ENCODE measurements around the gene NEIL1. TPM values are rescaled to one million over a fixed set of nuclear protein-coding genes. Genes with fewer than 3 reads are reported as not detected.

The NEIL1 gene
- total RNA-seq, 2 experiments from 2014 or later: 1.0 to 1.9 TPM

DNA sequence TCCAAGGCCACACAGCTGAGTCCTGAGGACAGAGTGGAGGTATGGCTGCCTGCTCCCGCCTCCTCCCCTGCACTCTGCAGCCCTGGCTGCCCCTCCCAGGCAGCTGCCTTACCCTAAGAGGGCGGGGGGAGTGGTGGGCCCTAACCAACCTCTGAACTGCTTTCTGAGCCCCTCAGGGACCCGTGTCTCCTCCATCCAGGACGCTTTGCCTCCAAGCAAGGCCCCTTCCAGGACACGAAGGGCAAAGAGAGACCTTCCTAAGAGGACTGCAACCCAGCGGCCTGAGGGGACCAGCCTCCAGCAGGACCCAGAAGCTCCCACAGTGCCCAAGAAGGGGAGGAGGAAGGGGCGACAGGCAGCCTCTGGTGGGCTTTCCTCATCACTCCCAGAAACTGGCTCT, 7.6 kb downstream of the NEIL1 start:
- CTCF ChIA-PET: interaction anchor here (1.1 kb wide), 2 partner anchors 13 to 17 kb away, joined by 3 read pairs; no protein-coding TSS in a partner anchor
- Mint-ChIP-seq H3K9me3 (ENCODE audit: low read depth) (peaks cover 6% of the 10 kb centered on the region), H3K4me1 (peaks cover 18% of the 10 kb centered on the region), H3K4me3 (no peak overlapping the region), H3K27me3 (peaks cover 4% of the 10 kb centered on the region), H3K36me3 (peaks cover 34% of the 10 kb centered on the region), H3K27ac (no peak overlapping the region)
- ATAC-seq (no peak), DNase-seq (no peak)

DNA sequence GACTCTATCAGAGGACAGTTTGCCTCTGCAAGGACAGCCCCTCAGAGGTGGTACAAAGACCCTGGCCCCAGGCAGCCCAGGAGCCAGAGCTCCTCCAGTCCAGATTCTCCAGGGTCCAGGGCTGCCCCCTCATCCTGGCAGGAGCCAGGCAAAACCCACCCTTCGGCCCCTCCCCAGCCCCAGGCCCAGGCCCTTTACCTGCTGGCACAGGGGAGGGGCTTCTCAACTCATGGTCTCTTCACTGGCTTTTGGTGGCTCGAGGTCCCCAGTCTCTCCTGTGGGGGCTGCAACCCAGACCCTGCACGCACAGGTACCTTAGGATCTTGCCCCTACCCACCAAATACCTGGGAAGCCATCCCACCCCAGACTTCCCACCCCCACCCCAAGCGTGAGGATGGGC, 8.5 kb downstream of the NEIL1 start:
- no peaks in the 10 kb centered on the region for H3K27me3 Mint-ChIP-seq
- ATAC-seq (no peak), DNase-seq (no peak)
- H3K9me3 Mint-ChIP-seq (ENCODE audit: low read depth): peaks cover 1% of the 10 kb centered on the region
- no peak overlapping the region for H3K4me3 Mint-ChIP-seq
- peaks cover 26% of the 10 kb centered on the region for H3K36me3 Mint-ChIP-seq
- no peak overlapping the region for H3K27ac Mint-ChIP-seq
- H3K4me1 Mint-ChIP-seq: peaks cover 9% of the 10 kb centered on the region
- CTCF ChIA-PET: no interaction called here

GRCh38 chr15:75356006-75356405, 9.2 kb downstream of the NEIL1 start:
- CTCF ChIA-PET: no interaction called here
- no peaks in the 10 kb centered on the region for H3K27me3 Mint-ChIP-seq
- DNase-seq: no peak
- ATAC-seq: no peak
- peaks cover 19% of the 10 kb centered on the region for H3K36me3 Mint-ChIP-seq
- H3K27ac Mint-ChIP-seq: no peak overlapping the region
- peaks cover 2% of the 10 kb centered on the region for H3K4me1 Mint-ChIP-seq
- no peak overlapping the region for H3K4me3 Mint-ChIP-seq
- H3K9me3 Mint-ChIP-seq (ENCODE audit: low read depth): no peaks in the 10 kb centered on the region

DNA sequence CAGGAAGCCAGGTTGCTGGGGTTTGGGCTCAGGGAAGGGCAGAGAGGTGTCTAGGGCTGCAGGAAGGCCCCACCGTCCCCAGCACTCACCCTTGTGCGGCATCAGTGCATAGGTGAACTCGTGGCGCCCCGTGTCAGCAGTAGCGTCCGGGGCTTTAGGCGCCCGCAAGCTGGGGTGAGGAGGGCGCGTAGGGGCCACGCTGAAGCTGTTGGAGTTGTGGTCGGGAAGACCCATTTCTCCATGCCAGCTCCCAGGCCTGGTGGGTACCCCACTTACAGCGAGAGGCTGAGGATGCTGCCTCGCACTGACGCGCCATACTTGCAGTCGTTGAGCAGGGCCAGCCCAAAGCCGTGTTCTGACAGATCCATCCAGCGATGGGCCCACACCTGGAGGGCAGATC, 9.7 kb downstream of the NEIL1 start:
- no peak overlapping the region for H3K4me3 Mint-ChIP-seq

DNA sequence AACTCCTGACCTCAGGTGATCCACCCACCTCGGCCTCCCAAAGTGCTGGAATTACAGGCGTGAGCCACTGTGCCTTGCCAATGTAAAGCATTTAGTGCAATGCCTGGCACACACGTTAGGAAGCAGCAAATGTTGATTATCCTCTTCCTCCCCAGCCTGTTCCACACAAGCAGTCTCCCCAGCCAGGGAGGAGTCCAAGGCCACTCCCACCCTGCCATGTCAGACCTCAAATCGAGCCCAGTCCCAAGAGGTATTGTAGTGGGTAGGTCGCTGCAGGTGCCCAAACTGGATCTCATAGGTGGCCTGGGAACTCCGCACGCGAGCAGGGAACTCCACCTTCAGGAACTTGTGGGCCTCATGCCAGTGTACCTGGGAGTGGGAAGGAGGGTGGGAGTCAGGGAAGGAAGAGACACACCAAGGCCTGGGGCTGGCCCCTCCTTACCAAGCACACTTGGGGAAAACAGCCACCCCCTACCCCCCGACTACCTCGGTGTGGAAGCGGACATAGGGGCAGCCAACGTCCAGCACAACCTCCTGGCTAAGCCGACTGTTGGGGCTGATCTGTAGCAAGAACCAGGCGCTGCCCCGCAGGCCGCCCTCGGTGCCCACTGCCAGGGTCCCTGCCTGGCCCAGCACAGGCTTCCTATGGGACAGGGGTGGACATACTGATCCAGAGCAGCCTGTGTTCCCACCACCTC, 11.3 kb downstream of the NEIL1 start:
- CTCF ChIA-PET: no interaction called here
- no peak for ATAC-seq
- H3K27ac Mint-ChIP-seq: no peak overlapping the region

More for the DNA sequence above, 9.7 kb downstream of the NEIL1 start:
- H3K9me3 Mint-ChIP-seq (ENCODE audit: low read depth): no peaks in the 10 kb centered on the region
- no peak overlapping the region for H3K27ac Mint-ChIP-seq
- ATAC-seq: no peak
- no peaks in the 10 kb centered on the region for H3K4me1 Mint-ChIP-seq
- CTCF ChIA-PET: no interaction called here
- DNase-seq: no peak
- H3K36me3 Mint-ChIP-seq: peaks cover 16% of the 10 kb centered on the region
- H3K27me3 Mint-ChIP-seq: no peaks in the 10 kb centered on the region

GRCh38 chr15:75358771-75359536, 12.1 kb downstream of the NEIL1 start:
- CTCF ChIA-PET: no interaction called here

More for the DNA sequence above, 11.3 kb downstream of the NEIL1 start:
- Mint-ChIP-seq H3K4me3 (no peak overlapping the region), H3K36me3 (peaks cover 4% of the 10 kb centered on the region), H3K4me1 (no peaks in the 10 kb centered on the region), H3K27me3 (no peaks in the 10 kb centered on the region), H3K9me3 (ENCODE audit: low read depth) (no peaks in the 10 kb centered on the region)
- DNase-seq: no peak

GRCh38 chr15:75359537-75360250, 12.9 kb downstream of the NEIL1 start:
- peaks cover 2% of the 10 kb centered on the region for H3K36me3 Mint-ChIP-seq
- H3K27ac Mint-ChIP-seq: no peak overlapping the region
- H3K27me3 Mint-ChIP-seq: no peaks in the 10 kb centered on the region
- ATAC-seq (no peak), DNase-seq (no peak)
- no peak overlapping the region for H3K4me3 Mint-ChIP-seq
- no peaks in the 10 kb centered on the region for H3K4me1 Mint-ChIP-seq
- CTCF ChIA-PET: no interaction called here
- H3K9me3 Mint-ChIP-seq (ENCODE audit: low read depth): no peaks in the 10 kb centered on the region

More at GRCh38 chr15:75358771-75359536, 12.1 kb downstream of the NEIL1 start:
- ATAC-seq (no peak), DNase-seq (no peak)
- Mint-ChIP-seq H3K27me3 (no peaks in the 10 kb centered on the region), H3K4me3 (no peak overlapping the region), H3K27ac (no peak overlapping the region), H3K9me3 (ENCODE audit: low read depth) (no peaks in the 10 kb centered on the region), H3K4me1 (no peaks in the 10 kb centered on the region), H3K36me3 (peaks cover 2% of the 10 kb centered on the region)

DNA sequence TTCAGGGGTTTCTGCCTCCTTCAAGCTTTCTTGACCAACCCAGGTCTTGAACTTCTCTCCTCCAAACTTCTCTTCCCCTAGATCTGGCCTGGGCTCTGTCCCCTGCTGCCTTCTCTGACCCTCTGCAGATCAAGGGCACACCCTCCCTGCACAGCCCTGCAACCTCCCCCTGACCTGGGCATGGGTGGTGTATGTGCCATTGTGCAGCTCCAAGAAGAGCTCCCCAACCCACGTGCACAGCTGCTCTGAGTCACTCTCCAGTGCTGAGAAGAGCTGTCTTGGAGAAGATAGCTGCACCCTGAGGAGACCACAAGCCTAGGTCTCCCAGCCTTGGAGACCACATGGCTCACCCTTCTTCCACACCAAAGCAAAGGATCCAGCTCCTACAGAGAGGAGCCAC, 13.6 kb downstream of the NEIL1 start:
- no peaks in the 10 kb centered on the region for H3K27me3 Mint-ChIP-seq
- no peak overlapping the region for H3K4me3 Mint-ChIP-seq
- H3K4me1 Mint-ChIP-seq: no peaks in the 10 kb centered on the region
- H3K27ac Mint-ChIP-seq: peak overlapping the region; percentile 5
- DNase-seq: no peak
- peaks cover 2% of the 10 kb centered on the region for H3K36me3 Mint-ChIP-seq
- CTCF ChIA-PET: no interaction called here
- ATAC-seq: no peak
- no peaks in the 10 kb centered on the region for H3K9me3 Mint-ChIP-seq (ENCODE audit: low read depth)

DNA sequence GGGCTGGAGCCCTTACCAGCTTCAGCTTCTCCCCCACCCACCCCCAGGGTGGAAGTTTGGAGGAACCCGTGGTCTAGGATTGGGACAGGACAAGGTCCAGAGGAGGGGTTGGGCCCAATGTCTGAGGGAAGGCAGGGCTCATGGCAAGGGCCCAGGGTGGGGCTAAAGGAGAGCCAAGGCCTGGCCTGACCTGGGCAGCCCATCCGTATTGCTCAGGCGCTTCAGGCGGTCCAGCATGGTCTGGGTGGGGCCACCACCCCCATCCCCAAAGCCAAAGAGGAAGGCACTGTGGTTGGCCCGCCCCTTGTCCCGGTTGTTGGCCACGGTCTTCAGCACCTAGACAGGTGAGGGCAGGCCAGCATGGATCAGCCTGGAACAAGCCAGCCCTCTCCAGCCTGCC, 14.0 kb downstream of the NEIL1 start:
- no peak overlapping the region for H3K4me3 Mint-ChIP-seq
- no peak for ATAC-seq
- CTCF ChIA-PET: no interaction called here

DNA sequence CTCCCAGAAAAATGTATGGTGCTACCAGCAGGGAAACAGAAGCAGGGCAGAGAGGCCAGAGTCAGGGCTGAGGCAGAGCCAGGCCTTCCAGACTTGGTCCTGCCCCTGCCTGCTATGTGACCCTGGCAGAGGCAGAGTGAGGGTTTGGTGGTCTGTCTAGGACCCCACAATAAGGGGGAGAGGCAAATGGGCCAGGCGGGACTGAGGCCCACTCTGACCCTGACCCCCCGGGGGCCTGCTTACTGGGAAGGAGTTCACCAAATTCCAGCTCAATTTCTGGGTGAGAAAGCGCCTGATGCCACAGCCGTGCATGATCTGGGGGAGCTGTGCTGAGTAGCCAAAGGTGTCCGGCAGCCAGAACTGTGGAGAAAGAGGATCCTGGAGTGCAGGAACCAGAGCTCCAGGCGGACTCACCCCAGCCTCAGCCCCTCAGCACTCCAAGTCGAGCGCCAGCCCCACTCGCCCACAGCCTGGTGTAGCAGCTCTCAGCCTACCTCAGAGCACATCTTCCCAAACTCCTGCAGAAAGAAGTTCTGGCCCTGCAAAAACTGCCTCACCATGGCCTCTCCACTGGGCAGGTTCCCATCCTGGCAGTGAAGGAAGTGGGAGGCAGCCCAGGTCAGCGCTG, 14.6 kb downstream of the NEIL1 start:
- Mint-ChIP-seq H3K27ac (no peak overlapping the region), H3K36me3 (peaks cover 4% of the 10 kb centered on the region), H3K9me3 (ENCODE audit: low read depth) (no peaks in the 10 kb centered on the region), H3K4me3 (no peak overlapping the region), H3K4me1 (no peaks in the 10 kb centered on the region), H3K27me3 (no peaks in the 10 kb centered on the region)
- CTCF ChIA-PET: no interaction called here
- DNase-seq (no peak), ATAC-seq (no peak)

More for the DNA sequence above, 14.0 kb downstream of the NEIL1 start:
- H3K4me1 Mint-ChIP-seq: no peaks in the 10 kb centered on the region
- no peak for DNase-seq
- H3K27ac Mint-ChIP-seq: no peak overlapping the region
- H3K9me3 Mint-ChIP-seq (ENCODE audit: low read depth): no peaks in the 10 kb centered on the region
- H3K36me3 Mint-ChIP-seq: peaks cover 4% of the 10 kb centered on the region
- H3K27me3 Mint-ChIP-seq: no peaks in the 10 kb centered on the region

GRCh38 chr15:75361989-75362641, 15.3 kb downstream of the NEIL1 start:
- Mint-ChIP-seq H3K27ac (no peak overlapping the region), H3K27me3 (no peaks in the 10 kb centered on the region), H3K36me3 (peaks cover 4% of the 10 kb centered on the region), H3K9me3 (ENCODE audit: low read depth) (no peaks in the 10 kb centered on the region), H3K4me1 (peaks cover 4% of the 10 kb centered on the region), H3K4me3 (no peak overlapping the region)
- CTCF ChIA-PET: no interaction called here
- ATAC-seq: no peak
- DNase-seq: no peak

DNA sequence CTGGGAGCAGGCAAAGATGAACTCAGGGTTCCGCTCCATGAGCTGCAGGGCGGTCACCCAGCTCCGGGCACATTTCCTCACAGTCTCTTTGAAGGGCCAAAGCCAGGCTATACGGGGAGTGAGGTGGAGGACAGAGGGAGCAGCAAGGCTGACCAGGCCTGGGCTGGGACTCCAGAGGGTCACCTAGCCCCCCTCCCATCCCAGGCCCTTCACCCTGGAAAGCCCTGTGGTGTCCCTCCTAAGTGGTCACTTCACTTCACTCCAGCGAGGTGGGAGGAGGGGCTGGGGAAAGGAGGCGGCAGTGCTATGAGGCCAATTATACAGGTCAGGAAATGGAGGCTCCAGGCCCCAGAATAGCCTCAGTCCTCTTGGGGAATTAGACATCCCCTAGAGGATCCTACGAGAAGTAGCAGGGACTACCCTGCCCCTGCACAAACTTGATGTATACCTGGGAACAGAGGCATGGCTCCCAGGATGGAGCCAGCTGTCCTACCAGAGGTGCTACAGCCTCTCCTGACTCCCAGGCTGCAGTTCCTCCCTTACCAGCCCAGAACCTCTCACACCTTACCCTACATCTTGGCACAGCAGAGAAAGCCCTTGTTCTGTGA, 15.9 kb downstream of the NEIL1 start:
- H3K27ac Mint-ChIP-seq: no peak overlapping the region

DNA sequence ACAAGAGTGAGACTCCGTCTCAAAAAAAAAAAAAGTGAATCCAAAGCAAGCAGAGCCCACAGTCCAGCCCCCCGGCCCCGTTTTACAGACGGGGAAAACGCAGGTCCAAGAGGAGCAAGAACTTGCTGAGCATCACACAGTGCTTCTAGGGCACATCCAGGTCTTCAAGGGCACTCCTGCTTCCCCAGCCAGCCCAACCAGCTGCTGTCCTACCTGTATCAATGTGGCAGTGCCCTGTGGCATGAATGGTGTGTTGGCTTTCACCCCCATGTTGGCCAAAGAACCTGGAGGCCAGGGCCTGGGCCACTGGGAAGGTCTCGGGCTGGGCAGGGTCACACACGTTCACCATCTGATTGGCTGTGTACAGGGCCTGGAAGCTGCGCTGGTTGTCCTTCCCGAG, 16.9 kb downstream of the NEIL1 start:
- no peaks in the 10 kb centered on the region for H3K27me3 Mint-ChIP-seq
- ATAC-seq (no peak), DNase-seq (no peak)
- CTCF ChIA-PET: no interaction called here
- H3K9me3 Mint-ChIP-seq (ENCODE audit: low read depth): no peaks in the 10 kb centered on the region
- H3K36me3 Mint-ChIP-seq: peaks cover 2% of the 10 kb centered on the region
- no peak overlapping the region for H3K4me3 Mint-ChIP-seq
- peaks cover 13% of the 10 kb centered on the region for H3K4me1 Mint-ChIP-seq
- H3K27ac Mint-ChIP-seq: no peak overlapping the region

More for the DNA sequence above, 15.9 kb downstream of the NEIL1 start:
- Mint-ChIP-seq H3K4me3 (no peak overlapping the region), H3K4me1 (peaks cover 10% of the 10 kb centered on the region), H3K27me3 (no peaks in the 10 kb centered on the region), H3K36me3 (peaks cover 4% of the 10 kb centered on the region), H3K9me3 (ENCODE audit: low read depth) (no peaks in the 10 kb centered on the region)
- ATAC-seq (no peak), DNase-seq (no peak)
- CTCF ChIA-PET: no interaction called here
